Gastrocnemius medialis (tissue), 4 donors: ENCODE data around the gene DEGS1. TPM values are rescaled to one million over a fixed set of nuclear protein-coding genes. Genes with fewer than 3 reads are reported as not detected.

Experiments used
- ATAC-seq, 2 donors: fragments of 150-250 bp; one replicate each; pipeline ENCODE4 v1.9.1; 2016
- DNase-seq, 2 donors: peaks; one replicate each; pipeline ENCODE4 v3.0.0-alpha.2; 2019
- H3K27ac ChIP-seq, 4 donors: fragments of 200-600 bp; sonication (generic); 1 replicate in 1 of 4; 2 replicates in 3 of 4; pipeline ENCODE4 v1.5.1; 2016 to 2018; ENCODE audit warnings: mild to moderate bottlenecking in 2 of 4, moderate library complexity in 1 of 4
- H3K27me3 ChIP-seq, 3 donors: fragments of 200-600 bp; sonication (generic) in 2 of 3; 1 replicate in 1 of 3; 2 replicates in 2 of 3; pipeline versions ENCODE4 v1.5.1 to v1.6.0; 2016 to 2019; ENCODE audit warnings: mild to moderate bottlenecking in 1 of 3, moderate library complexity in 1 of 3
- H3K36me3 ChIP-seq, 2 donors: fragments of 200-600 bp; sonication (generic) in 1 of 2; one replicate each; pipeline ENCODE4 v1.5.1; 2017 to 2018
- H3K4me1 ChIP-seq, 2 donors: fragments of 200-600 bp; sonication (generic) in 1 of 2; one replicate each; pipeline ENCODE4 v1.5.1; 2016 to 2017; ENCODE audit warnings: mild to moderate bottlenecking in 2 of 2
- H3K4me3 ChIP-seq, 4 donors: fragments of 200-600 bp; sonication (generic) in 3 of 4; 1 replicate in 1 of 4; 2 replicates in 3 of 4; pipeline ENCODE4 v1.5.1; 2016 to 2019; ENCODE audit warnings: mild to moderate bottlenecking in 2 of 4
- H3K9me3 ChIP-seq, 3 donors: fragments of 200-600 bp; sonication (generic) in 2 of 3; 1 replicate in 1 of 3; 2 replicates in 2 of 3; pipeline ENCODE4 v1.5.1; 2016 to 2019
- POLR2A ChIP-seq, 2 donors: fragments of 450-650 bp; IDR thresholded peaks; one replicate each; pipeline ENCODE4 v1.6.1; 2017; ENCODE audit warnings: antibody characterized with exemption in 2 of 2, mild to moderate bottlenecking in 2 of 2, moderate library complexity in 2 of 2
- in situ Hi-C, 4 donors: fragments of 200-750 bp; cut with MboI; loops; one replicate each; pipeline versions ENCODE4 v1.15.0 to v1.8.0; 2017; ENCODE audit warnings: low sequenced_read_pairs in 4 of 4
- intact Hi-C: fragments of 100-400 bp; cut with DNase I; formaldehyde crosslinking; loops from one replicate; pipeline ENCODE4 v1.15.1; 2023; ENCODE audit warnings: low total_unique reads
- total RNA-seq, 4 donors: library from RNA; depleted of rRNA; stranded (reverse); fragments of >200 nt; gene quantifications; one replicate each; pipeline versions ENCODE4 v1.1.0 to v1.2.3, GENCODE V29; 2016
- TF ChIP-seq, protein P1 (sequence below), 5 experiments: fragments of 450-650 bp in 3 of 5; fragments of 200-600 bp in 2 of 5; sonication (generic) in 2 of 5; IDR thresholded peaks in 4 of 5; conservative IDR thresholded peaks in 1 of 5; 1 replicate in 4 of 5; 2 replicates in 1 of 5; pipeline ENCODE4 v1.5.1; 2016 to 2019; ENCODE audit warnings: antibody characterized with exemption in 5 of 5, mild to moderate bottlenecking in 3 of 5, moderate library complexity in 3 of 5

DEGS1 gene
- total RNA-seq: 10 to 100 TPM; 21.5 to 26.3 (median 24.2) TPM

GRCh38 chr1:224182866-224183590 is at the start of gene DEGS1:
Gene DEGS1, plus strand, starts transcription at chr1:224183240. Its CDS starts 97 bp downstream, at chr1:224183337.
- Histone ChIP-seq H3K4me1 (peaks cover 10 to 19% of the 10 kb centered on the region in 2 donors), H3K27me3 (no peaks in the 10 kb centered on the region), H3K27ac (peak within 1 kb of the TSS; percentile 82 to 99 (median 96)), H3K36me3 (no peaks in the 10 kb centered on the region), H3K4me3 (peak within 1 kb of the TSS; percentile 69 to 98 (median 88)), H3K9me3 (no peaks in the 10 kb centered on the region)
- TF ChIP-seq POLR2A (IDR thresholded peaks at IDR 0.05): peak; percentile 79 to 92
- TF ChIP-seq, protein P1, sequence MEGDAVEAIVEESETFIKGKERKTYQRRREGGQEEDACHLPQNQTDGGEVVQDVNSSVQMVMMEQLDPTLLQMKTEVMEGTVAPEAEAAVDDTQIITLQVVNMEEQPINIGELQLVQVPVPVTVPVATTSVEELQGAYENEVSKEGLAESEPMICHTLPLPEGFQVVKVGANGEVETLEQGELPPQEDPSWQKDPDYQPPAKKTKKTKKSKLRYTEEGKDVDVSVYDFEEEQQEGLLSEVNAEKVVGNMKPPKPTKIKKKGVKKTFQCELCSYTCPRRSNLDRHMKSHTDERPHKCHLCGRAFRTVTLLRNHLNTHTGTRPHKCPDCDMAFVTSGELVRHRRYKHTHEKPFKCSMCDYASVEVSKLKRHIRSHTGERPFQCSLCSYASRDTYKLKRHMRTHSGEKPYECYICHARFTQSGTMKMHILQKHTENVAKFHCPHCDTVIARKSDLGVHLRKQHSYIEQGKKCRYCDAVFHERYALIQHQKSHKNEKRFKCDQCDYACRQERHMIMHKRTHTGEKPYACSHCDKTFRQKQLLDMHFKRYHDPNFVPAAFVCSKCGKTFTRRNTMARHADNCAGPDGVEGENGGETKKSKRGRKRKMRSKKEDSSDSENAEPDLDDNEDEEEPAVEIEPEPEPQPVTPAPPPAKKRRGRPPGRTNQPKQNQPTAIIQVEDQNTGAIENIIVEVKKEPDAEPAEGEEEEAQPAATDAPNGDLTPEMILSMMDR (IDR thresholded peaks at IDR 0.05 in 4 of 5, conservative IDR thresholded peaks at IDR 0.05 in 1 of 5): no peak
- ATAC-seq (peak; percentile 92 to 94), DNase-seq (peak; percentile 63 to 82)
- in situ Hi-C loops: no loop called here
- intact Hi-C loops: loop anchor here (2.0 kb wide), 3 partner anchors 68 to 252 kb away; partner anchors contain the start of genes CNIH4, FBXO28 and WDR26

- DNase-seq: no peak
- H3K9me3 ChIP-seq: no peaks in the 10 kb centered on the region
- H3K36me3 ChIP-seq: peaks cover 0 to 50% of the 10 kb centered on the region in 2 donors
- in situ Hi-C loops (no loop called here), intact Hi-C loops (no loop called here)
- no peak overlapping the region for H3K4me3 ChIP-seq
- no peak for ATAC-seq
- TF ChIP-seq, protein P1 (IDR thresholded peaks at IDR 0.05 in 4 of 5, conservative IDR thresholded peaks at IDR 0.05 in 1 of 5): no peak
- TF ChIP-seq POLR2A (IDR thresholded peaks at IDR 0.05): no peak
- H3K27me3 ChIP-seq: no peaks in the 10 kb centered on the region
- H3K4me1 ChIP-seq: no peaks in the 10 kb centered on the region
- H3K27ac ChIP-seq: no peak overlapping the region
Observed at GRCh38 chr1:224133741-224134299, 49.2 kb upstream of the DEGS1 start.

GRCh38 chr1:224137518-224137917 is 45.5 kb upstream of the DEGS1 start:
- H3K9me3 ChIP-seq: no peaks in the 10 kb centered on the region
- ATAC-seq (no peak), DNase-seq (no peak)
- H3K36me3 ChIP-seq: peaks cover 0 to 44% of the 10 kb centered on the region in 2 donors
- H3K4me1 ChIP-seq: no peaks in the 10 kb centered on the region
- intact Hi-C loops: no loop called here
- no peaks in the 10 kb centered on the region for H3K27me3 ChIP-seq
- in situ Hi-C loops: no loop called here
- TF ChIP-seq, protein P1 (IDR thresholded peaks at IDR 0.05 in 4 of 5, conservative IDR thresholded peaks at IDR 0.05 in 1 of 5): no peak
- no peak for TF ChIP-seq POLR2A (IDR thresholded peaks at IDR 0.05)
- H3K4me3 ChIP-seq: no peak overlapping the region
- H3K27ac ChIP-seq: no peak overlapping the region

- Histone ChIP-seq H3K4me1 (no peaks in the 10 kb centered on the region), H3K27me3 (no peaks in the 10 kb centered on the region), H3K9me3 (no peaks in the 10 kb centered on the region), H3K27ac (no peak overlapping the region), H3K4me3 (no peak overlapping the region), H3K36me3 (peaks cover 0 to 37% of the 10 kb centered on the region in 2 donors)
- ATAC-seq (no peak), DNase-seq (no peak)
- intact Hi-C loops: no loop called here
- in situ Hi-C loops: no loop called here
- TF ChIP-seq, protein P1 (IDR thresholded peaks at IDR 0.05 in 4 of 5, conservative IDR thresholded peaks at IDR 0.05 in 1 of 5): no peak
- TF ChIP-seq POLR2A (IDR thresholded peaks at IDR 0.05): no peak
Observed at GRCh38 chr1:224138198-224138597, 44.8 kb upstream of the DEGS1 start.
